Endodermal cell (in vitro differentiated cells): Measurements from ENCODE around the gene TEX28. TPM values are rescaled to one million over a fixed set of nuclear protein-coding genes. Genes with fewer than 3 reads are reported as not detected.

Experiments used
- DNase-seq: peaks from one replicate; pipeline ENCODE4 v3.0.0-alpha.2; 2017
- H3K27ac ChIP-seq: 2 replicates; pipeline ENCODE4 v1.5.1; 2013; ENCODE audit warnings: mild to moderate bottlenecking, low read depth, low read length, moderate library complexity
- H3K27me3 ChIP-seq: 2 replicates; pipeline ENCODE4 v1.6.1; 2013; ENCODE audit warnings: mild to moderate bottlenecking, low read length, moderate library complexity; ENCODE audit not compliant: insufficient read depth, control insufficient read depth, poor library complexity, severe bottlenecking
- H3K36me3 ChIP-seq: 2 replicates; pipeline ENCODE4 v1.7.0; 2013; ENCODE audit warnings: mild to moderate bottlenecking, low read length, moderate library complexity; ENCODE audit not compliant: control insufficient read depth, insufficient read depth
- H3K4me1 ChIP-seq: one replicate; pipeline ENCODE4 v1.7.0; 2013; ENCODE audit warnings: low read length; ENCODE audit not compliant: control insufficient read depth, insufficient read depth
- H3K4me3 ChIP-seq: 2 replicates; pipeline ENCODE4 v1.5.1; 2013; ENCODE audit warnings: mild to moderate bottlenecking, low read length, moderate library complexity
- H3K9ac ChIP-seq: 2 replicates; pipeline ENCODE4 v1.6.1; 2013; ENCODE audit warnings: mild to moderate bottlenecking, low read length, moderate library complexity; ENCODE audit not compliant: poor library complexity, severe bottlenecking; ENCODE audit errors: extremely low read depth
- H3K9me3 ChIP-seq: 2 replicates; pipeline ENCODE4 v1.6.1; 2013; ENCODE audit warnings: mild to moderate bottlenecking, low read length, moderate library complexity; ENCODE audit not compliant: control insufficient read depth
- H3K27ac Mint-ChIP-seq: 2 replicates; pipeline ENCODE4 v1.8.0; 2020; ENCODE audit warnings: mixed read lengths
- H3K27me3 Mint-ChIP-seq: 2 replicates; pipeline ENCODE4 v1.8.0; 2021; ENCODE audit warnings: mild to moderate bottlenecking, mixed read lengths; ENCODE audit not compliant: insufficient read depth
- H3K36me3 Mint-ChIP-seq: 2 replicates; pipeline ENCODE4 v1.8.0; 2020; ENCODE audit warnings: low read depth, mixed read lengths
- H3K4me1 Mint-ChIP-seq: 2 replicates; pipeline ENCODE4 v1.8.0; 2020; ENCODE audit warnings: mixed read lengths
- H3K4me3 Mint-ChIP-seq: 2 replicates; pipeline ENCODE4 v1.8.0; 2020; ENCODE audit warnings: mild to moderate bottlenecking, moderate library complexity, mixed read lengths
- H3K9me3 Mint-ChIP-seq: 2 replicates; pipeline ENCODE4 v1.8.0; 2020; ENCODE audit warnings: mild to moderate bottlenecking, mixed read lengths
- CTCF ChIP-seq: fragments of 200-600 bp; sonication (generic); conservative IDR thresholded peaks from 2 replicates; pipeline ENCODE4 v1.5.0; 2021; ENCODE audit warnings: antibody characterized with exemption, mild to moderate bottlenecking
- WGBS, 2 experiments: methylation state at CpG; one replicate each; pipeline versions ENCODE4 v1.1.5 to v1.1.7; 2013; ENCODE audit warnings: missing lambda C conversion rate in 2 of 2, mixed read lengths in 1 of 2; ENCODE audit not compliant: insufficient coverage in 1 of 2, insufficient read length in 1 of 2; 5-methylcytosine and 5-hydroxymethylcytosine counted together
- total RNA-seq, 2 donors: library from RNA; stranded (reverse); fragmentation: NEBNext Ultra II Directional in 1 of 2; extraction: Animal tissue kit (Norgen Biotek cat#: 25700) in 1 of 2; gene quantifications; 2 replicates in 1 of 2; 3 replicates in 1 of 2; pipeline ENCODE4 v1.2.1, GENCODE V29; 2021

TEX28 gene
- total RNA-seq, 2 donors from 2014 or later = not detected

GRCh38 chrX:154300816-154301215 is 5.9 kb upstream of the TEX28 start:
- WGBS, 2 experiments = 96% methylated on average over 7 of the region's 8 CpGs; no CpG with 5 or more reads in 1 of the 2 experiments
- Histone ChIP-seq H3K4me3 (no peak overlapping the region), H3K36me3 (no peaks in the 10 kb centered on the region), H3K27ac (no peak overlapping the region), H3K9me3 (no peaks in the 10 kb centered on the region), H3K27me3 (no peaks in the 10 kb centered on the region), H3K4me1 (no peaks in the 10 kb centered on the region), H3K9ac (no peak overlapping the region)
- no peak for TF ChIP-seq CTCF
- Mint-ChIP-seq H3K4me3 (no peak overlapping the region), H3K27ac (no peak overlapping the region), H3K4me1 (no peaks in the 10 kb centered on the region), H3K36me3 (no peaks in the 10 kb centered on the region), H3K9me3 (peaks cover 74% of the 10 kb centered on the region), H3K27me3 (no peaks in the 10 kb centered on the region)
- DNase-seq = no peak

- H3K4me3 Mint-ChIP-seq = no peak overlapping the region
- Histone ChIP-seq H3K27me3 (no peaks in the 10 kb centered on the region), H3K4me3 (no peak overlapping the region), H3K9ac (no peak overlapping the region), H3K36me3 (no peaks in the 10 kb centered on the region), H3K27ac (no peak overlapping the region), H3K9me3 (no peaks in the 10 kb centered on the region), H3K4me1 (no peaks in the 10 kb centered on the region)
- 91% methylated on average over 7 of the region's 7 CpGs; no CpG with 5 or more reads in 1 of the 2 experiments for WGBS, 2 experiments
- no peaks in the 10 kb centered on the region for H3K4me1 Mint-ChIP-seq
- no peaks in the 10 kb centered on the region for H3K36me3 Mint-ChIP-seq
- TF ChIP-seq CTCF = no peak
- H3K27me3 Mint-ChIP-seq = no peaks in the 10 kb centered on the region
- H3K9me3 Mint-ChIP-seq = peaks cover 66% of the 10 kb centered on the region
- no peak overlapping the region for H3K27ac Mint-ChIP-seq
- no peak for DNase-seq
Observed at GRCh38 chrX:154298312-154298711, 3.4 kb upstream of the TEX28 start.

GRCh38 chrX:154296731-154297130 is 1.8 kb upstream of the TEX28 start:
- no peaks in the 10 kb centered on the region for H3K9me3 ChIP-seq
- H3K9ac ChIP-seq = no peak overlapping the region
- no peaks in the 10 kb centered on the region for H3K27me3 ChIP-seq
- DNase-seq = no peak
- H3K36me3 Mint-ChIP-seq = no peaks in the 10 kb centered on the region
- peaks cover 55% of the 10 kb centered on the region for H3K9me3 Mint-ChIP-seq
- H3K4me1 ChIP-seq = no peaks in the 10 kb centered on the region
- H3K27ac ChIP-seq = no peak overlapping the region
- TF ChIP-seq CTCF = no peak
- no peaks in the 10 kb centered on the region for H3K36me3 ChIP-seq
- H3K27ac Mint-ChIP-seq = no peak overlapping the region
- H3K4me3 Mint-ChIP-seq = no peak overlapping the region
- H3K27me3 Mint-ChIP-seq = no peaks in the 10 kb centered on the region
- H3K4me1 Mint-ChIP-seq = no peaks in the 10 kb centered on the region
- WGBS, 2 experiments = 87 to 95% methylated on average over 8 to 18 of the region's 18 CpGs
- H3K4me3 ChIP-seq = no peak overlapping the region
